Stomach (tissue), 9 donors: Measurements from ENCODE around the gene MPZL1. TPM values are rescaled to one million over a fixed set of nuclear protein-coding genes. Genes with fewer than 3 reads are reported as not detected.

Source experiments
- DNase-seq, 2 donors: peaks; one replicate each; pipeline versions ENCODE4 v3.0.0 to v3.0.0-alpha.2; 2013 to 2019
- H3K27ac ChIP-seq, 5 donors: fragments of 200-600 bp in 4 of 5; sonication (generic) in 4 of 5; one replicate each; pipeline ENCODE4 v1.5.1; 2013 to 2019; ENCODE audit warnings: mild to moderate bottlenecking in 1 of 5, moderate library complexity in 1 of 5
- H3K27me3 ChIP-seq, 3 donors: fragments of 200-600 bp; sonication (generic); one replicate each; pipeline ENCODE4 v1.5.1; 2017 to 2019; ENCODE audit warnings: mixed run types in 1 of 3
- H3K36me3 ChIP-seq, 4 donors: fragments of 200-600 bp; sonication (generic); 1 replicate in 3 of 4; 2 replicates in 1 of 4; pipeline ENCODE4 v1.5.1; 2016 to 2019
- H3K4me1 ChIP-seq, 4 donors: fragments of 200-600 bp; sonication (generic); one replicate each; pipeline ENCODE4 v1.5.1; 2016 to 2019
- H3K4me3 ChIP-seq, 4 donors: fragments of 200-600 bp; sonication (generic) in 3 of 4; one replicate each; pipeline ENCODE4 v1.5.1; 2016 to 2019; ENCODE audit warnings: mild to moderate bottlenecking in 1 of 4
- H3K9me3 ChIP-seq, 4 donors: fragments of 200-600 bp; sonication (generic); one replicate each; pipeline ENCODE4 v1.5.1; 2016 to 2019
- EP300 ChIP-seq: sonication (generic); formaldehyde crosslinking; IDR thresholded peaks from one replicate; pipeline ENCODE4 v1.6.1; 2017; ENCODE audit warnings: antibody characterized with exemption
- POLR2A ChIP-seq, 4 donors: fragments of 450-650 bp; IDR thresholded peaks; one replicate each; pipeline ENCODE4 v1.6.1; 2016; ENCODE audit warnings: antibody characterized with exemption in 4 of 4, control low read depth in 2 of 4, mild to moderate bottlenecking in 1 of 4, moderate library complexity in 1 of 4
- POLR2AphosphoS5 ChIP-seq, 3 donors: sonication (generic); formaldehyde crosslinking; IDR thresholded peaks; one replicate each; pipeline ENCODE4 v1.6.1; 2016; ENCODE audit warnings: antibody characterized with exemption in 3 of 3
- WGBS, 5 donors: extraction: QIAGEN DNeasy Blood & Tissue Kit in 3 of 5; methylation state at CpG; one replicate each; pipeline versions ENCODE4 v1.1.5 to v1.1.7; 2013 to 2018; 5-methylcytosine and 5-hydroxymethylcytosine counted together
- intact Hi-C: fragments of 100-400 bp; cut with DNase I; formaldehyde crosslinking; loops from one replicate; pipeline ENCODE4 v1.15.1; 2023; ENCODE audit warnings: low total_unique reads
- polyA plus RNA-seq, 3 donors: library from polyadenylated mRNA; stranded (reverse); fragments of 200-250 nt; gene quantifications; one replicate each; pipeline ENCODE4 v1.2.3, GENCODE V29; 2013
- total RNA-seq, 5 donors: library from RNA; depleted of rRNA; stranded (reverse); fragments of >200 nt; gene quantifications; one replicate each; pipeline versions ENCODE4 v1.1.0 to v1.2.3, GENCODE V29; 2014 to 2016
- TF ChIP-seq, protein P1 (sequence below), 7 experiments: fragments of 450-650 bp in 4 of 7; fragments of 200-600 bp in 3 of 7; sonication (generic) in 3 of 7; IDR thresholded peaks; one replicate each; pipeline ENCODE4 v1.5.1; 2016 to 2019; ENCODE audit warnings: antibody characterized with exemption in 7 of 7, control low read depth in 2 of 7, mild to moderate bottlenecking in 1 of 7
- donor health status: healthy with polysubstance abuse.
- donor health status: Bipolar disorder and iron deficiency.
- donor health status: healthy.

The MPZL1 gene
- total and polyA plus RNA-seq, 8 donors: 7.2 to 115 (median 30.6) TPM

GRCh38 chr1:167701510-167701909 lies 20.3 kb upstream of the MPZL1 start:
- peaks cover 11 to 78% (median 68%) of the 10 kb centered on the region in 4 donors for H3K36me3 ChIP-seq
- TF ChIP-seq, protein P1, sequence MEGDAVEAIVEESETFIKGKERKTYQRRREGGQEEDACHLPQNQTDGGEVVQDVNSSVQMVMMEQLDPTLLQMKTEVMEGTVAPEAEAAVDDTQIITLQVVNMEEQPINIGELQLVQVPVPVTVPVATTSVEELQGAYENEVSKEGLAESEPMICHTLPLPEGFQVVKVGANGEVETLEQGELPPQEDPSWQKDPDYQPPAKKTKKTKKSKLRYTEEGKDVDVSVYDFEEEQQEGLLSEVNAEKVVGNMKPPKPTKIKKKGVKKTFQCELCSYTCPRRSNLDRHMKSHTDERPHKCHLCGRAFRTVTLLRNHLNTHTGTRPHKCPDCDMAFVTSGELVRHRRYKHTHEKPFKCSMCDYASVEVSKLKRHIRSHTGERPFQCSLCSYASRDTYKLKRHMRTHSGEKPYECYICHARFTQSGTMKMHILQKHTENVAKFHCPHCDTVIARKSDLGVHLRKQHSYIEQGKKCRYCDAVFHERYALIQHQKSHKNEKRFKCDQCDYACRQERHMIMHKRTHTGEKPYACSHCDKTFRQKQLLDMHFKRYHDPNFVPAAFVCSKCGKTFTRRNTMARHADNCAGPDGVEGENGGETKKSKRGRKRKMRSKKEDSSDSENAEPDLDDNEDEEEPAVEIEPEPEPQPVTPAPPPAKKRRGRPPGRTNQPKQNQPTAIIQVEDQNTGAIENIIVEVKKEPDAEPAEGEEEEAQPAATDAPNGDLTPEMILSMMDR (IDR thresholded peaks at IDR 0.05): no peak
- TF ChIP-seq POLR2AphosphoS5 (IDR thresholded peaks at IDR 0.05) (no peak), POLR2A (IDR thresholded peaks at IDR 0.05) (no peak), EP300 (no peak)
- no peak overlapping the region for H3K27ac ChIP-seq
- intact Hi-C loops: no loop called here
- H3K9me3 ChIP-seq: no peaks in the 10 kb centered on the region
- 29 to 65% (median 30%) methylated on average over 1 of the region's 1 CpG for WGBS, 5 donors
- DNase-seq: no peak
- no peak overlapping the region for H3K4me3 ChIP-seq
- H3K27me3 ChIP-seq: no peaks in the 10 kb centered on the region
- H3K4me1 ChIP-seq: peaks cover 11 to 18% (median 15%) of the 10 kb centered on the region in 4 donors

GRCh38 chr1:167703557-167703956 lies 18.2 kb upstream of the MPZL1 start:
- Histone ChIP-seq H3K36me3 (peaks cover 0 to 57% (median 47%) of the 10 kb centered on the region in 4 donors), H3K9me3 (no peaks in the 10 kb centered on the region), H3K4me3 (no peak overlapping the region), H3K4me1 (peaks cover 0 to under 1% (median under 1%) of the 10 kb centered on the region in 4 donors), H3K27me3 (no peaks in the 10 kb centered on the region), H3K27ac (no peak overlapping the region)
- no peak for TF ChIP-seq POLR2AphosphoS5 (IDR thresholded peaks at IDR 0.05)
- TF ChIP-seq POLR2A (IDR thresholded peaks at IDR 0.05): no peak
- TF ChIP-seq EP300: no peak
- TF ChIP-seq, protein P1 (IDR thresholded peaks at IDR 0.05): no peak
- no peak for DNase-seq
- 91 to 100% (median 95%) methylated on average over 1 of the region's 1 CpG for WGBS, 5 donors
- intact Hi-C loops: no loop called here

- Histone ChIP-seq H3K36me3 (peaks cover 0 to 46% (median 41%) of the 10 kb centered on the region in 4 donors), H3K4me1 (no peaks in the 10 kb centered on the region), H3K27ac (no peak overlapping the region), H3K27me3 (no peaks in the 10 kb centered on the region), H3K9me3 (no peaks in the 10 kb centered on the region), H3K4me3 (no peak overlapping the region)
- TF ChIP-seq POLR2A (IDR thresholded peaks at IDR 0.05): no peak
- TF ChIP-seq, protein P1 (IDR thresholded peaks at IDR 0.05): no peak
- no peak for TF ChIP-seq EP300
- TF ChIP-seq POLR2AphosphoS5 (IDR thresholded peaks at IDR 0.05): no peak
- intact Hi-C loops: no loop called here
- WGBS, 5 donors: 55 to 79% (median 62%) methylated on average over 2 of the region's 2 CpGs
- no peak for DNase-seq
Measured at GRCh38 chr1:167704715-167705114, 17.1 kb upstream of the MPZL1 start.

DNA sequence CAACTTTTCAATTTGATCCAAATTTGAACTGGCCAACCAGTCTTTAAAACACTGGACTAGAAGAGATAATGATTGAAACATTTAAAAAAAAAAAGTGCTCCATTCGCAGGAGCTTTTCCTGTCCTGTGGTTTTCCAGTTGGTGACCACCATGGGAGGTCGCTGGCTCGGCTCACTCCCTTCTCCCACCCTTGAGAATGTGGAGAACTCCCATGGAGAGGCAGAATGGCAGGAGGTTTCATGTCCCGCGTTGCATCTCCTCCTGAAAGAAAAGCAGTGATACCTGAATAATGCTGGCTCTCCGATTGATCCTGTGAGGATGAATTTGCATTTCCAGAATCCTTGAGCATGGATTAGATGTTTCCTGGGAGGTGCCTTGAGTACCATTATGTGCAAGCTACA lies 16.5 kb upstream of the MPZL1 start:
- WGBS, 5 donors: 53 to 70% (median 56%) methylated on average over 6 of the region's 6 CpGs
- TF ChIP-seq POLR2A (IDR thresholded peaks at IDR 0.05): no peak
- no peak for TF ChIP-seq EP300
- TF ChIP-seq, protein P1 (IDR thresholded peaks at IDR 0.05): no peak
- TF ChIP-seq POLR2AphosphoS5 (IDR thresholded peaks at IDR 0.05): no peak
- Histone ChIP-seq H3K4me1 (no peaks in the 10 kb centered on the region), H3K4me3 (no peak overlapping the region), H3K27ac (no peak overlapping the region), H3K9me3 (no peaks in the 10 kb centered on the region), H3K27me3 (no peaks in the 10 kb centered on the region), H3K36me3 (peaks cover 0 to 43% (median 35%) of the 10 kb centered on the region in 4 donors)
- DNase-seq: no peak
- intact Hi-C loops: no loop called here
